ENCODE measurements around the gene FMNL1.
A peak's percentile ranks its signal among the peaks of the same experiment; 100 is the strongest.
"Not testable (repeated sequence)": the region's sequence is repeated elsewhere in the genome, so short reads cannot be mapped to it uniquely, and the experiment has no call there.

Gene FMNL1

GRCh38 chr17:45234641-45235415 lies 13.1 kb downstream of the FMNL1 start:
- DNase-seq (ENCODE audit: low spot score) = peak; percentile 79

GRCh38 chr17:45235416-45236281 lies 14.0 kb downstream of the FMNL1 start:
- peak; percentile 81 for DNase-seq (ENCODE audit: low spot score)

GRCh38 chr17:45236282-45236606 lies 14.6 kb downstream of the FMNL1 start:
- DNase-seq (ENCODE audit: low spot score) = no peak

- DNase-seq (ENCODE audit: low spot score) = no peak
These were observed 16.0 kb downstream of the FMNL1 start for GRCh38 chr17:45237686-45238085.

GRCh38 chr17:45238155-45238774 lies 16.6 kb downstream of the FMNL1 start:
- no peak for DNase-seq (ENCODE audit: low spot score)

GRCh38 chr17:45240905-45241327 lies 19.2 kb downstream of the FMNL1 start:
- no peak for DNase-seq (ENCODE audit: low spot score)

- no peak for DNase-seq (ENCODE audit: low spot score)
These were observed 19.8 kb downstream of the FMNL1 start for GRCh38 chr17:45241328-45242028.

GRCh38 chr17:45242029-45242414 lies 20.3 kb downstream of the FMNL1 start:
- DNase-seq (ENCODE audit: low spot score) = no peak

- no peak for DNase-seq (ENCODE audit: low spot score)
These were observed 22.1 kb downstream of the FMNL1 start for GRCh38 chr17:45243750-45244149.

GRCh38 chr17:45244725-45245656 lies 23.3 kb downstream of the FMNL1 start:
- no peak for DNase-seq (ENCODE audit: low spot score)

- DNase-seq (ENCODE audit: low spot score) = no peak
These were observed 24.7 kb downstream of the FMNL1 start for GRCh38 chr17:45246338-45246737.

- DNase-seq (ENCODE audit: low spot score) = no peak
These were observed 25.3 kb downstream of the FMNL1 start for GRCh38 chr17:45246861-45247428.

- peak; percentile 96 for DNase-seq (ENCODE audit: low spot score)
These were observed 25.9 kb downstream of the FMNL1 start for GRCh38 chr17:45247429-45248131.

- peak; percentile 90 for DNase-seq (ENCODE audit: low spot score)
These were observed 26.7 kb downstream of the FMNL1 start for GRCh38 chr17:45248132-45248957.

- DNase-seq (ENCODE audit: low spot score) = no peak
These were observed 30.2 kb downstream of the FMNL1 start for GRCh38 chr17:45251931-45252330.

GRCh38 chr17:45253237-45253636 lies 31.6 kb downstream of the FMNL1 start:
- DNase-seq (ENCODE audit: low spot score) = not testable (repeated sequence)

GRCh38 chr17:45253879-45254278 lies 32.2 kb downstream of the FMNL1 start:
- no peak for DNase-seq (ENCODE audit: low spot score)

GRCh38 chr17:45255358-45255757 lies 33.7 kb downstream of the FMNL1 start:
- no peak for DNase-seq (ENCODE audit: low spot score)
